DMS153 (cell line): ENCODE results near the gene AGK.
"Not testable (repeated sequence)": the region's sequence is repeated elsewhere in the genome, so short reads cannot be mapped to it uniquely, and the experiment has no call there.

Source experiments
- DNase-seq: peaks from one replicate; lab custom pipeline; 2025; lab: John Stamatoyannopoulos, UW

The AGK gene

DNA sequence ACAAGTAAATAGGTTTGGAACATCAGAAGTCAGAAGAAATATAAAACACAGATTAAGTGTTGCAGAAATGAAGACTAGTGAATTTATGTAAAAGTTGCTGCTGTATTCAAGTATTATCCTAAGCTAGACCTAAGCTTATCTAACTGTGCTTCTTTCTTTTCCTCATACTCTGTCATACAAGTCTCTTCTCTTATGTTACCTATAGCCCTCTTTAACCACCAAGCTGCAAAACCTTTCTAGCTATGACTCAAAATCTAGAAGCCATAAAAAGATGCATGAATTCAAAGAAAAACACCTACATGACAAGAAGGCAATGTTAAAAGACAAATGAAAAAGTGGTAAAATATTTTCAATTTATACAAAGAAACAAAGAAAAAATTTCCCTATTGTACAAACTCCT, 127.8 kb downstream of the AGK start:
- no peak for DNase-seq

- DNase-seq = no peak
These were observed 134.2 kb downstream of the AGK start for GRCh38 chr7:141685285-141686023.

DNA sequence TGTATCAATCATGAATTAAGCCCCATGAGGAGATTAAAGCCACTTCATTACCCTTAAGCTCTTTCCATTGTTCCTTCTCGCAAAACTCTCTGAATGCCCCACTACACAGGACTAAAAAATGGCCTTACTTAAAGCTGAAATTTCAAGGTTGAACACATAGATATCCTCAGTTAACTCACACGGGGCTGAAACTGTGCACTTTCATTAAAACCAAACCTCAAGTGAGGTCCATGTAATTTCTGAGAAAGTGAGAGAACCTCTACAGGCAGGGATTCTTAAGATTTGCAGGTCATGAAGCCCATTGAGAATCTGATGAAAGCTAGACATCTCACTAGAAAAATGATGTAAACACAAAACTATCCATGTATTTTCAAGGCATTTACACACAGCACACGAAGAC, 134.9 kb downstream of the AGK start:
- no peak for DNase-seq

DNA sequence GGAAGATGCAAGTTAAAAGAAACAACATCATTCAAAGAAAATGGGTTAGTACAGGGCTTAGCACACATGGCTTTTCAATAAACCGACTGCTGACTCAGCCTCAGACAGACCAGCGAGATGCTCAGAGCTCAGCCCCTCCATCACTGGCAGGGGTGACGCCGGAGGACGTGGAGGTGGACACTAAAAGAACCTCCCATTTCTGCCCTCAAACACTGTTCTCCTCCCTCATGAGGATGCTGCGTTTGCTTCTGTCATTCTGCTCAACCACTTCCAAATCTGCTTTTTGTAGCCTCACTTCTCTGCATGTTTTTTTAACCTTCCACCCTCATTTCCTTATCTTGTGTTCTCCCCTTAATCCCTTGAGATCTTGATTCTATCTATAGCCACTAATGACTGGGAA, 135.5 kb downstream of the AGK start:
- no peak for DNase-seq

DNA sequence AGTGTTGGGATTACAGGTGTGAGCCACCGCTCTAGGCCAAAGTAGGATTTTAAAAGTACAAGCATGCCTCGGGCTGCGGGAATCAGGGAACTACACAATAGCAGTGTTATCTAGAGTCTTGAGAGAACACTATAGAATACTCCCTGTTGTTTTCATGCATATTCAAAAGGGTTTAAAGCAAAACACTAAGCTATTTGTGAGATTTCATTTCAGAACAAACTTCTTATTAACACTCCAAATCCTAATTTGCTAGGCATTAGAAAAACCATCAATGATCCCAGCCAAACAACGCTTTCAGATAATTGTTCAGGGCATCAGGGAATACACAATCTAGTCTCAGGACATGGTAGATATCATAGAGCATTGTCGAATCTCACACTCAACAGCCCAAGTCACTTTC, 136.8 kb downstream of the AGK start:
- no peak for DNase-seq

DNA sequence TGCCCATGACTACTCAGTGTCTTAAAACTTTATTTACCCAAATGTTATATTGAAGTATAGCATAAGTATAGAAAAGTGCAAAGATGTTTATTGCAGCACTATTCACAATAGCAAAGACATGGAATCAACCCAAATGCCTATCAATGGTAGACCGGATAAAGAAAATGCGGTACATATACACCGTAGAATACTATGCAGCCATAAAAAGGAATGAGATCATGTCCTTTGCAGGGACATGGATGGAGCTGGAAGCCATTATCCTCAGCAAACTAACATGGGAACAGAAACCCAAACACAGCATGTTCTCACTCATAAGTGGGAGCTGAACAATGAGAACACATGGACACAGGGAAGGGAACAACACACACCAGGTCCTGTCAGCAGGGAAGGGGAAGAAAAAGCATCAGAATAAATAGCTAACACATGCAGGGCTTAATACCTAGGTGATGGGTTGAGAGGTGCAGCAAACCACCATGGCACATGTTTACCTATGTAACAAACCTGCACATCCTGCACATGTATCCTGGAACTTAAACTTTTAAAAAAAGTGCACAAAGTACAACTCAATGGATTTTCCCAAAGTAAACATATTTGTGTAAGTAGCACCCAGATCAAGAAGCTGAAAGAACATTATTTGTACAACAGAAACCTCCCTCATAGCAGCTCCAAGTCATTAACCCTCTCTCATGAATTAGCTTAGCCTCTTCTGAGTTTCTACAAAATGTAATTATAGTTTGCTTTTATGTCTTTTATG, 138.0 kb downstream of the AGK start:
- DNase-seq = not testable (repeated sequence)

DNA sequence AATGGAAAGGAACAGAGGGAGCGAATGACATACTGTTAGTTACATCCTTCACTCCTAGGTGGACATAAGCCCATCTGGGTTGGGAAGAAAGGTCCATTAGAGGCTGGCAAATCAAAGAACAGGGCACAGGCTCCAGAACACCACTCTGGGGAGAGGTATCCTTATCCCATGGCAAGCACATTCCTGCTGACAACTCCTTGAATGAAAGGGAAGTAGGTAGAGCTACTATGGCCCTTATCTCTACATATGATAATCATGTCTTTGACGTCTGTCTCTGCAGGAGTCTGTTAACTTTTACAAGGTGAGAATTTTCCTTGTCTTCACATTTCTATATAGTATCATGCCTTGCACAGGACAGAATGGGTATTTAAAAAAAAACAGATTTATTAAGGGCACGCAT, 140.3 kb downstream of the AGK start:
- no peak for DNase-seq

GRCh38 chr7:141691961-141692360, 140.8 kb downstream of the AGK start:
- DNase-seq = no peak

DNA sequence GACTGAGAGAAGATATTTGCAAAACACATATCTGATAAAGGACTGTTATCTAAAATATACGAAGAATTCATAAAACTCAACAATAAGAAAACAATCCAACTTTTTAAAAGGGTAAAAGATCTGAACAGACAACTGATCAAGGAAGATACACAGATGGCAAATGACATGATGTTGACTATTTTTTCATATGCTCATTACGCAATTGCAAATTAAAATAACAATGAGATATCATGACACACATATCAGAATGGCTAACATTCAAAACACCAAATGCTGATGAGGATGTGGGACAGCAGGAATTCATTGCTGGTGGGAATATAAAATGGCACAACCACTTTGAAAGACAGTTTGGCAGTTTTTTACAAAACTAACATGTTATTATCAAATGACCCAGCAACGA, 141.9 kb downstream of the AGK start:
- DNase-seq = no peak

DNA sequence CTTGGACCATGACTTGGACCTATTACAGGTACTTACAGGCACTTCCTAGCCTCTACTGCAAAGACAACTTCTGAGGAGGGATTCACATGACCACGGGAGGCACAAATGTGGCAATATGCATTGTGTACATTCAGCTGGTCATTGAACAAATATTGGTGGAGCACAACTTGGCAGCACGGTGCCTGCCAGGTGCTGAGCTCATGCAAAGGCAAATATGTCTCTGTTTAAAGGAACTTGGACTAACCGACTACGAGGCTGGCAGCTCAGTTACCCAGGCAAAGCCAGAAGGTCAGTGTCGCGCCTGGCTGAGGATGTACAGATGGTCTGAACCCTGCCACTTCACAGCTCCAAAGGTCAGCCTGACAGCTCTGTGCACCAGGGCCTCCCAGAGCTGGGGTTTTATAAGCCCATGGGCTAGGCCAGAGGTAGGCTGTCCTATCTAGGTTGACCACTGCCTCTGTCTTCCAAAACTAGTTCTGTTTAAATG, 144.6 kb downstream of the AGK start:
- DNase-seq = peak; percentile 33

- no peak for DNase-seq
These were observed 145.1 kb downstream of the AGK start for GRCh38 chr7:141696348-141696747.

GRCh38 chr7:141697211-141697871, 146.1 kb downstream of the AGK start:
- DNase-seq = no peak

DNA sequence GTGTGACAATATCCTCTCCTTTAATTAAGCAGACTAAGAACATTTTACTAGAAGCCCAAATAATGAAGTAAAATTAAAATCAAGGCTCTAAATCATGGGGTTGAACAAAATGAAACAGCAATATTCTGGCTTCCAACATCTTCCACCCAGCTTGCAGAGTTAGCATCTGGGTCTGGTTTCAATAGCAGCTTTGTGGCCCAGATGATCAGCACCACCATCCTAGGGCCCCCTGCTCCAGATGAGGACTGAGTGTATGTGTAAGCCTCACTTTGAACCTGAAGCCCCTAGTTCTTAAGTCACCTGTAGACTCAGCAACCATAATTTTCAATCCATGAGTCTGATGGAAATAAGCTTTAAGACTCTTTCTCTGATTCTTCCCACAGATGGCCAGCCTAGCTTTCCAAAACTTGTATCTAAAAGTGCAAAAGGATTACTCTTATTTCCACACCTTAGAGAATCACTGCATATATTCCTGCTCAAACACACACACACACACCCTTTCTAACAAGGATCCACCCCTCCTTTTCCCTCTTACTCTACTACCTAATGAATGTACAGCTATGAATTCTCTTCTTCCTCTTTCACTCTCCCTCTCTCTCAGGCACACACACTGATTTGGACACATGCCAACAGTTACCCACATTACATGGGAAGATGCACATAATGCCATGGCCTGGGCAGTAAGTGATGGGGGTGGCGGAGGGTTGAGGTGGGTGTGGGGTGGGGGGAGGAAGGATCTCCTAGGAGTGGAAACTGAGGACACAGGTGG, 147.2 kb downstream of the AGK start:
- DNase-seq = no peak

- no peak for DNase-seq
These were observed 148.7 kb downstream of the AGK start for GRCh38 chr7:141699860-141700259.

DNA sequence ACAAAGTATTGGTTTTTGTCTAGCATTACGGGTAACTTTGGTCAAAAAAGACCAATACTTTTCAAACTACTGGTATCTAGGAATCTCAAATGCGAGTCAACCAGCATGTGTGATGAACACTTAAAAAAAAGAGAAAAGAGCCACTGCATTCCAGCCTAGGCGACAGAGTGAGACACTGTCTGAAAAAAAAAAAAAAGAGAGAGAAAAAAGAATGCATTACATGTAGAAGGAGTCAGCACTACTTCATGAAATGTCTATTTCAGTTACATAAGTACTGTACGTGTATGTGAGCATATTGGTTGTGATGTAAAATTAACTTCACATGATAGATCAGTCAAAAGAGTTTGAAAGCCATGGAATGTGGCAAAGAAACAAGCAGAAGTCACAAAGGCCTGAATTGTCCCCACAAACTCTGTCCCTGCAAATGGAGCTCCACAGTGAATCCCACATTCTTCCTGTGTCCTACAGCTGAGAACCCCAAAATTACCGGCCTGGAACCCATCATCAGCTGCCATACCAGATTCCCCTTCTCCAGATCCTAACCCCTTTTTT, 149.2 kb downstream of the AGK start:
- DNase-seq = no peak

DNA sequence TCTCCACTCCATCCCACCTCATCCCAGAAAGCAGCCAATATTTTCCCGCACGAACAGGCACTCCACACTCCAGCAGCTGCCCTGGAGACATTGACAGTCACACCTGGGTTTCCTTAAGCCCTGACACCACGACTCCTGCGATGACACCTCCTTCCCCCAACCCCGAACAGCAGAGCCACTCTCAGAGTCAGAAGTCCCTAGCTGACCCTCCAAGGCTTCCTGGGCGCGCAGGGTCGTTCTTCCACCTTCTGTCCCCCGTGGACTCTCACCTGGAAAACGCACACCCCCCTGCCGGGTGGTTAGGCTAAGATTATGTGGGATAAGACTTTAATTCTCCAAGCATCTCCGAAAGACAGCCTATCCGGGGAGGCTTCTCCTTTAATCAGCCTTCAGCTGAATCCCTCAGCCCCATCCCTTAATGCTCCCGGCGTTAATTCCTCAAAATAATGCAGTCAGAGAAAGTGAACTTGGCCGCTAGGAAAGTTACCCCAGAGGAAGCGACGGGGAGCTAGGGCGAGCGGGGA, 149.7 kb downstream of the AGK start:
- no peak for DNase-seq

GRCh38 chr7:141701489-141702046, 150.4 kb downstream of the AGK start:
- DNase-seq = no peak

DNA sequence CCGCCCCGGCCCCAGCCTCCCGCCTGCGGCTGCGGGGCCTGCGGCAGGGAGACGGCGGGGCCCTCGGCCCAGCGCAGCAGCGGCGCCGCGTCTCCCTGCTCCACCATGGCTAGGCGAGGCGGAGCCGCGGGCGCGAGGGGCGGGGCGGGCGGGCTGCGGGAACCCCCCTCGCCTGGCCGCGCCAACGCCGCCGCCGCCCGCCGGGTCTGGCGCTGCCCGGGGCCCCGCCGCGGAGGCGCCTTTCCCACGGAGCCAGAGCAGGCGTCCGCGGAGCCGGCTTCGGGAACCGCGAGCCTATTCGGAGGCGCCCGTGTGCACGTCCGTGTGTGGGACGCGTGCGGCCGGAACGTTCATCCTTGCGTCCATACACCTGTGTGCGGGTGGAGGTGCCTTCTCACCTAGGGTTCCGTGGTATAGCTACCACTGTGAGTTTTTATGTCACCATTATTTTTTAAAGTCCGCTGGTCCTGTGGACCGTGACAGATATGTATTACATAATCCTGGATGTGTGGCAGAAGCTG, 150.9 kb downstream of the AGK start, which contains the start of gene DENND11:
Gene DENND11, minus strand, starts transcription at position 120 of the 521 bp plus-strand sequence. Its CDS starts 13 bp downstream, at position 107.
- peak; percentile 19 for DNase-seq

GRCh38 chr7:141702892-141703291, 151.7 kb downstream of the AGK start:
- DNase-seq = no peak

DNA sequence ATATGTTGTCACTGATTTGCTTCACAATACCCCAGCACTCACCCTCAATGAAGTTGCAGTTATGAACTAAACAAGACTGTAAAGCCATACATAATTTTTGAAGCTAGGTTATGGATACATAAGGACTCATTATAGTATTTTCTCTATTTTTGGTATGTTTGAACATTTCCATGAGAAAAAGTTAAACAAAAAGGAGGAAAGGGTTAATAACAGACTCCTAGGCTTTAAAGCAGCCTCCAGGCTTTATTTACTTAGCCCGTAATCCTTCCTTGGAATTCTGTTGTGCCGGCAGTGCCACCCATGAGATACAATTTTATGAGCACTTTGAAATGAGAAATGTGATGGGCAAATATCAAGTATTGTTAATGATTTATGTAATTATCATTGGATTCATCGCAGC, 152.9 kb downstream of the AGK start:
- no peak for DNase-seq

- no peak for DNase-seq
These were observed 153.5 kb downstream of the AGK start for GRCh38 chr7:141704741-141705140.
